Chondrocyte (in vitro differentiated cells): ENCODE data around the gene MCF2L2. TPM values are rescaled to one million over a fixed set of nuclear protein-coding genes. Genes with fewer than 3 reads are reported as not detected.

ENCODE experiments used
- DNase-seq: peaks from one replicate; pipeline ENCODE4 v3.0.0; 2021; ENCODE audit warnings: mixed read lengths, low spot score
- H3K27ac Mint-ChIP-seq: one replicate; pipeline ENCODE4 v1.8.0; 2021; ENCODE audit warnings: mild to moderate bottlenecking, moderate library complexity, mixed read lengths; ENCODE audit not compliant: unreplicated experiment
- H3K27me3 Mint-ChIP-seq: 2 replicates; pipeline ENCODE4 v1.8.0; 2021; ENCODE audit warnings: low read depth, mixed read lengths
- H3K36me3 Mint-ChIP-seq: 2 replicates; pipeline ENCODE4 v1.8.0; 2021; ENCODE audit warnings: low read depth, mixed read lengths
- H3K4me1 Mint-ChIP-seq: 2 replicates; pipeline ENCODE4 v1.8.0; 2021; ENCODE audit warnings: low read depth, mild to moderate bottlenecking, mixed read lengths
- H3K4me3 Mint-ChIP-seq: one replicate; pipeline ENCODE4 v1.8.0; 2021; ENCODE audit warnings: mild to moderate bottlenecking, moderate library complexity, mixed read lengths; ENCODE audit not compliant: unreplicated experiment
- H3K9me3 Mint-ChIP-seq: 2 replicates; pipeline ENCODE4 v1.8.0; 2021; ENCODE audit warnings: low read depth, mixed read lengths
- total RNA-seq: library from RNA; stranded (reverse); gene quantifications from 3 replicates; pipeline ENCODE4 v1.2.1, GENCODE V29; 2021
- TF ChIP-seq, protein P1 (sequence below): fragments of 200-600 bp; sonication (generic); IDR thresholded peaks from 2 replicates; pipeline ENCODE4 v1.5.0; 2021; ENCODE audit warnings: antibody characterized with exemption, mild to moderate bottlenecking, moderate library complexity

MCF2L2 gene
- total RNA-seq, 1 donor from 2014 or later: 2.6 TPM

- H3K9me3 Mint-ChIP-seq: peaks cover 17% of the 10 kb centered on the region
- H3K27me3 Mint-ChIP-seq: no peaks in the 10 kb centered on the region
- H3K4me1 Mint-ChIP-seq: peaks cover 10% of the 10 kb centered on the region
- H3K4me3 Mint-ChIP-seq: no peak overlapping the region
- no peak for DNase-seq
- H3K27ac Mint-ChIP-seq: no peak overlapping the region
- H3K36me3 Mint-ChIP-seq: peaks cover 12% of the 10 kb centered on the region
- TF ChIP-seq, protein P1, sequence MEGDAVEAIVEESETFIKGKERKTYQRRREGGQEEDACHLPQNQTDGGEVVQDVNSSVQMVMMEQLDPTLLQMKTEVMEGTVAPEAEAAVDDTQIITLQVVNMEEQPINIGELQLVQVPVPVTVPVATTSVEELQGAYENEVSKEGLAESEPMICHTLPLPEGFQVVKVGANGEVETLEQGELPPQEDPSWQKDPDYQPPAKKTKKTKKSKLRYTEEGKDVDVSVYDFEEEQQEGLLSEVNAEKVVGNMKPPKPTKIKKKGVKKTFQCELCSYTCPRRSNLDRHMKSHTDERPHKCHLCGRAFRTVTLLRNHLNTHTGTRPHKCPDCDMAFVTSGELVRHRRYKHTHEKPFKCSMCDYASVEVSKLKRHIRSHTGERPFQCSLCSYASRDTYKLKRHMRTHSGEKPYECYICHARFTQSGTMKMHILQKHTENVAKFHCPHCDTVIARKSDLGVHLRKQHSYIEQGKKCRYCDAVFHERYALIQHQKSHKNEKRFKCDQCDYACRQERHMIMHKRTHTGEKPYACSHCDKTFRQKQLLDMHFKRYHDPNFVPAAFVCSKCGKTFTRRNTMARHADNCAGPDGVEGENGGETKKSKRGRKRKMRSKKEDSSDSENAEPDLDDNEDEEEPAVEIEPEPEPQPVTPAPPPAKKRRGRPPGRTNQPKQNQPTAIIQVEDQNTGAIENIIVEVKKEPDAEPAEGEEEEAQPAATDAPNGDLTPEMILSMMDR: no peak
These were observed 297.2 kb downstream of the MCF2L2 start for GRCh38 chr3:183131186-183131725.

GRCh38 chr3:183129243-183129642, 299.2 kb downstream of the MCF2L2 start:
- no peak overlapping the region for H3K4me3 Mint-ChIP-seq
- DNase-seq: no peak
- H3K27ac Mint-ChIP-seq: no peak overlapping the region
- H3K36me3 Mint-ChIP-seq: peaks cover 9% of the 10 kb centered on the region
- TF ChIP-seq, protein P1: no peak
- H3K27me3 Mint-ChIP-seq: no peaks in the 10 kb centered on the region
- peaks cover 17% of the 10 kb centered on the region for H3K9me3 Mint-ChIP-seq
- H3K4me1 Mint-ChIP-seq: peaks cover 10% of the 10 kb centered on the region

- Mint-ChIP-seq H3K4me3 (no peak overlapping the region), H3K36me3 (peaks cover 9% of the 10 kb centered on the region), H3K9me3 (peaks cover 17% of the 10 kb centered on the region), H3K27me3 (no peaks in the 10 kb centered on the region), H3K4me1 (peaks cover 13% of the 10 kb centered on the region), H3K27ac (no peak overlapping the region)
- no peak for DNase-seq
- TF ChIP-seq, protein P1: no peak
These were observed 299.7 kb downstream of the MCF2L2 start for GRCh38 chr3:183128709-183129108.

Other genes starting within 250 kb of the MCF2L2 start
- 12.3 to 21.2 TPM (median 19.9 TPM) in 3 replicates for gene B3GNT5, start 175.4 kb downstream of the MCF2L2 start, total RNA-seq
- gene KLHL6, start 127.1 kb upstream of the MCF2L2 start, total RNA-seq: not detected in 3 replicates
- gene KLHL24, start 207.0 kb upstream of the MCF2L2 start, total RNA-seq: 44.9 to 55.7 TPM (median 54.8 TPM) in 3 replicates